HG02678 (cell line): ENCODE data around the gene TBC1D2.

Experiments
- ATAC-seq: cut with Tn5 transposase; IDR thresholded peaks from one replicate; pipeline ENCODE4 v1.9.1; 2021; ENCODE audit warnings: mild to moderate bottlenecking, moderate library complexity; ENCODE audit not compliant: unreplicated experiment

The TBC1D2 gene

GRCh38 chr9:98242426-98242825 is 13.0 kb downstream of the TBC1D2 start:
- ATAC-seq = no peak

- ATAC-seq = no peak
Measured at GRCh38 chr9:98241357-98242300, 13.8 kb downstream of the TBC1D2 start.

- no peak for ATAC-seq
Measured at GRCh38 chr9:98240475-98240874, 15.0 kb downstream of the TBC1D2 start.

GRCh38 chr9:98236901-98237487 is 18.5 kb downstream of the TBC1D2 start:
- ATAC-seq = no peak

- no peak for ATAC-seq
Measured at GRCh38 chr9:98235126-98235525, 20.3 kb downstream of the TBC1D2 start.

GRCh38 chr9:98234245-98234825 is 21.1 kb downstream of the TBC1D2 start:
- ATAC-seq = no peak

GRCh38 chr9:98232926-98233325 is 22.5 kb downstream of the TBC1D2 start:
- ATAC-seq = no peak

- no peak for ATAC-seq
Measured at GRCh38 chr9:98231770-98232478, 23.5 kb downstream of the TBC1D2 start.

- ATAC-seq = no peak
Measured at GRCh38 chr9:98230789-98231188, 24.7 kb downstream of the TBC1D2 start.

GRCh38 chr9:98230304-98230703 is 25.1 kb downstream of the TBC1D2 start:
- no peak for ATAC-seq

GRCh38 chr9:98229620-98230019 is 25.8 kb downstream of the TBC1D2 start:
- no peak for ATAC-seq

- no peak for ATAC-seq
Measured at GRCh38 chr9:98229090-98229395, 26.4 kb downstream of the TBC1D2 start.

- no peak for ATAC-seq
Measured at GRCh38 chr9:98228392-98229089, 26.9 kb downstream of the TBC1D2 start.

- ATAC-seq = no peak
Measured at GRCh38 chr9:98227883-98228282, 27.6 kb downstream of the TBC1D2 start.

GRCh38 chr9:98226957-98227356 is 28.5 kb downstream of the TBC1D2 start:
- ATAC-seq = no peak

- no peak for ATAC-seq
Measured at GRCh38 chr9:98226516-98226915, 28.9 kb downstream of the TBC1D2 start.

GRCh38 chr9:98225015-98225442 is 30.4 kb downstream of the TBC1D2 start:
- ATAC-seq = no peak

- no peak for ATAC-seq
Measured at GRCh38 chr9:98222885-98223691, 32.4 kb downstream of the TBC1D2 start.

- ATAC-seq = no peak
Measured at GRCh38 chr9:98220911-98221310, 34.5 kb downstream of the TBC1D2 start.

- ATAC-seq = no peak
Measured at GRCh38 chr9:98219794-98220370, 35.6 kb downstream of the TBC1D2 start.
